Natural killer cell (primary cell): ENCODE data around the gene CDC14B. TPM values are rescaled to one million over a fixed set of nuclear protein-coding genes. Genes with fewer than 3 reads are reported as not detected.

Experiments
- ATAC-seq, 3 donors: fragments of 150-1000 bp in 2 of 3; fragments of 200-7000 bp in 1 of 3; cut with Tn5 transposase; 1 replicate in 1 of 3; 2 replicates in 2 of 3; pipeline ENCODE4 v1.10.0; 2021; ENCODE audit warnings: mild to moderate bottlenecking in 2 of 3, moderate library complexity in 2 of 3
- DNase-seq, 2 donors: peaks; one replicate each; pipeline versions ENCODE4 v3.0.0 to v3.0.0-alpha.2; 2013 to 2021; ENCODE audit warnings: mixed read lengths in 1 of 2
- H3K27ac ChIP-seq: one replicate; pipeline ENCODE4 v1.5.1; 2013; ENCODE audit warnings: mild to moderate bottlenecking, low read length
- H3K27me3 ChIP-seq: one replicate; pipeline ENCODE4 v1.6.1; 2013; ENCODE audit warnings: low read length; ENCODE audit not compliant: control insufficient read depth, insufficient read depth
- H3K36me3 ChIP-seq: one replicate; pipeline ENCODE4 v1.6.1; 2013; ENCODE audit warnings: low read length; ENCODE audit not compliant: control insufficient read depth, insufficient read depth
- H3K4me1 ChIP-seq: one replicate; pipeline ENCODE4 v1.6.1; 2013; ENCODE audit warnings: low read length; ENCODE audit not compliant: control insufficient read depth, insufficient read depth
- H3K4me3 ChIP-seq: one replicate; pipeline ENCODE4 v1.5.1; 2013; ENCODE audit warnings: low read length
- H3K9me3 ChIP-seq: one replicate; pipeline ENCODE4 v1.6.1; 2013; ENCODE audit warnings: low read length; ENCODE audit not compliant: control insufficient read depth, insufficient read depth
- H3K27ac Mint-ChIP-seq, 2 donors: one replicate each; pipeline ENCODE4 v1.8.0; 2022; ENCODE audit warnings: mild to moderate bottlenecking in 2 of 2, mixed read lengths in 2 of 2, moderate library complexity in 1 of 2
- H3K27me3 Mint-ChIP-seq, 2 donors: one replicate each; pipeline ENCODE4 v1.8.0; 2022; ENCODE audit warnings: low read depth in 2 of 2, mixed read lengths in 2 of 2
- H3K36me3 Mint-ChIP-seq: one replicate; pipeline ENCODE4 v1.8.0; 2022; ENCODE audit warnings: mixed read lengths
- H3K4me1 Mint-ChIP-seq, 2 donors: one replicate each; pipeline ENCODE4 v1.8.0; 2022; ENCODE audit warnings: mixed read lengths in 2 of 2
- H3K4me3 Mint-ChIP-seq: one replicate; pipeline ENCODE4 v1.8.0; 2022; ENCODE audit warnings: mild to moderate bottlenecking, moderate library complexity, mixed read lengths
- H3K9me3 Mint-ChIP-seq, 2 donors: one replicate each; pipeline ENCODE4 v1.8.0; 2022; ENCODE audit warnings: mixed read lengths in 2 of 2
- WGBS: methylation state at CpG from one replicate; pipeline ENCODE4 v1.1.7; 2013; ENCODE audit warnings: missing lambda C conversion rate; ENCODE audit not compliant: insufficient coverage; 5-methylcytosine and 5-hydroxymethylcytosine counted together
- intact Hi-C: fragments of 100-400 bp; cut with micrococcal nuclease; formaldehyde crosslinking; loops from one replicate; pipeline ENCODE4 v1.14.2; 2022
- total RNA-seq, 4 donors: library from RNA; stranded (reverse); fragments of 120-200 nt in 1 of 4; gene quantifications; one replicate each; pipeline versions ENCODE4 v1.2.3 to v1.2.4, GENCODE V29; 2013 to 2022
- TF ChIP-seq, protein P1 (sequence below): fragments of 200-600 bp; IDR thresholded peaks from one replicate; pipeline ENCODE4 v1.8.0; 2022; ENCODE audit warnings: antibody characterized with exemption

The CDC14B gene
- total RNA-seq, 3 donors from 2014 or later (not counting 1 experiment from before 2014, with no cell fraction given), result 2.3 to 4.7 (median 3.9) TPM

- intact Hi-C loops, result no loop called here
- TF ChIP-seq, protein P1, sequence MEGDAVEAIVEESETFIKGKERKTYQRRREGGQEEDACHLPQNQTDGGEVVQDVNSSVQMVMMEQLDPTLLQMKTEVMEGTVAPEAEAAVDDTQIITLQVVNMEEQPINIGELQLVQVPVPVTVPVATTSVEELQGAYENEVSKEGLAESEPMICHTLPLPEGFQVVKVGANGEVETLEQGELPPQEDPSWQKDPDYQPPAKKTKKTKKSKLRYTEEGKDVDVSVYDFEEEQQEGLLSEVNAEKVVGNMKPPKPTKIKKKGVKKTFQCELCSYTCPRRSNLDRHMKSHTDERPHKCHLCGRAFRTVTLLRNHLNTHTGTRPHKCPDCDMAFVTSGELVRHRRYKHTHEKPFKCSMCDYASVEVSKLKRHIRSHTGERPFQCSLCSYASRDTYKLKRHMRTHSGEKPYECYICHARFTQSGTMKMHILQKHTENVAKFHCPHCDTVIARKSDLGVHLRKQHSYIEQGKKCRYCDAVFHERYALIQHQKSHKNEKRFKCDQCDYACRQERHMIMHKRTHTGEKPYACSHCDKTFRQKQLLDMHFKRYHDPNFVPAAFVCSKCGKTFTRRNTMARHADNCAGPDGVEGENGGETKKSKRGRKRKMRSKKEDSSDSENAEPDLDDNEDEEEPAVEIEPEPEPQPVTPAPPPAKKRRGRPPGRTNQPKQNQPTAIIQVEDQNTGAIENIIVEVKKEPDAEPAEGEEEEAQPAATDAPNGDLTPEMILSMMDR, result no peak
- no peak overlapping the region for H3K4me3 ChIP-seq
- no peaks in the 10 kb centered on the region for H3K9me3 Mint-ChIP-seq
- H3K4me1 Mint-ChIP-seq, result no peaks in the 10 kb centered on the region
- ATAC-seq (no peak), DNase-seq (no peak)
- H3K4me1 ChIP-seq, result no peaks in the 10 kb centered on the region
- H3K36me3 Mint-ChIP-seq, result no peaks in the 10 kb centered on the region
- peaks cover 26% of the 10 kb centered on the region for H3K36me3 ChIP-seq
- H3K27me3 ChIP-seq, result no peaks in the 10 kb centered on the region
- no peak overlapping the region for H3K27ac Mint-ChIP-seq
- H3K27ac ChIP-seq, result no peak overlapping the region
- H3K9me3 ChIP-seq, result no peaks in the 10 kb centered on the region
- WGBS, result 67% methylated on average over 1 of the region's 3 CpGs
- no peaks in the 10 kb centered on the region for H3K27me3 Mint-ChIP-seq
- no peak overlapping the region for H3K4me3 Mint-ChIP-seq
These were observed 135.8 kb downstream of the CDC14B start for GRCh38 chr9:96483733-96484390.

DNA sequence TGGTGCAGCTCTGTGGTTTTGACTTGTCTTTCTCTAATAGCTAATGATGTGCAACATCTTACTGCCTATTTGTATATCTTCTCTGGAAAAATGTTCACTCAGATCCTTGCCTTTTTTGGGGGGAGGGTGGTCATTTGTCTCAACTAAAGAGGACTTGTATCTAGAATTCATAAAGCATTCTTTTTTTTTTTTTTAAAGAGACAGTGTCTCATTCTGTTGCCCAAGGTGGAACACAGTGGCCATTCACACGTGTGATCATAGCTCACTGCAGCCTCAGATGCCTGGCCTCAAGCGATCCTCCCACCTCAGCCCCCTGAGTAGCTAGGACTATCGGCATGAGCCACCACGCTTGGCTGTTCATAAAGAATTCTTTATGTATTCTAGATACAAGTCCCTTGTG lies 136.4 kb downstream of the CDC14B start:
- H3K4me3 Mint-ChIP-seq, result no peak overlapping the region
- Histone ChIP-seq H3K27me3 (no peaks in the 10 kb centered on the region), H3K4me1 (no peaks in the 10 kb centered on the region), H3K36me3 (peaks cover 19% of the 10 kb centered on the region), H3K4me3 (no peak overlapping the region), H3K27ac (no peak overlapping the region), H3K9me3 (no peaks in the 10 kb centered on the region)
- 69% methylated on average over 2 of the region's 4 CpGs for WGBS
- TF ChIP-seq, protein P1, result no peak
- H3K27ac Mint-ChIP-seq, result no peak overlapping the region
- DNase-seq (no peak), ATAC-seq (no peak)
- intact Hi-C loops, result no loop called here
- no peaks in the 10 kb centered on the region for H3K4me1 Mint-ChIP-seq
- no peaks in the 10 kb centered on the region for H3K9me3 Mint-ChIP-seq
- no peaks in the 10 kb centered on the region for H3K27me3 Mint-ChIP-seq
- no peaks in the 10 kb centered on the region for H3K36me3 Mint-ChIP-seq

DNA sequence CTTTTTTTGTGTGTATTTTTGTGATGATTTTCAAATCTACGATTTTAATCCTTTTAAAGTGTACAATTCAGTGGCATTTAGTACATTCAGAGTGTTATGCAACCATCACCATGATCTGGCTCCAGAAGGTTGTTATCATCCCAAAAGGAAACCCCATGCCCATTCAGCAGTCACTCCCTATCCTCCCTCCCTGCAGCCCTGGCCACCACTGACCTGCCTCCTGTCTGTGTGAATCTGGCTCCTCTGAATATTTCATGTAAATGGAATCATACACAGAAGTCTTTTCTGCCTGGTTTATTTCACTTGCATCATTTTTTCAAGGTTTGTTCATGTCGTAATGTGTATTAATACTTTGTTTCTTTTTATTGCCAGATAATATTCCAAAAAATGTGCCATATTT lies 137.2 kb downstream of the CDC14B start:
- H3K36me3 Mint-ChIP-seq, result no peaks in the 10 kb centered on the region
- H3K9me3 Mint-ChIP-seq, result no peaks in the 10 kb centered on the region
- intact Hi-C loops, result no loop called here
- WGBS, result 100% methylated on average over 1 of the region's 2 CpGs
- Histone ChIP-seq H3K9me3 (no peaks in the 10 kb centered on the region), H3K27ac (no peak overlapping the region), H3K36me3 (peaks cover 12% of the 10 kb centered on the region), H3K4me3 (no peak overlapping the region), H3K4me1 (no peaks in the 10 kb centered on the region), H3K27me3 (no peaks in the 10 kb centered on the region)
- H3K4me3 Mint-ChIP-seq, result no peak overlapping the region
- H3K27ac Mint-ChIP-seq, result no peak overlapping the region
- no peak for DNase-seq
- H3K27me3 Mint-ChIP-seq, result no peaks in the 10 kb centered on the region
- no peaks in the 10 kb centered on the region for H3K4me1 Mint-ChIP-seq
- ATAC-seq, result no peak
- TF ChIP-seq, protein P1, result no peak

DNA sequence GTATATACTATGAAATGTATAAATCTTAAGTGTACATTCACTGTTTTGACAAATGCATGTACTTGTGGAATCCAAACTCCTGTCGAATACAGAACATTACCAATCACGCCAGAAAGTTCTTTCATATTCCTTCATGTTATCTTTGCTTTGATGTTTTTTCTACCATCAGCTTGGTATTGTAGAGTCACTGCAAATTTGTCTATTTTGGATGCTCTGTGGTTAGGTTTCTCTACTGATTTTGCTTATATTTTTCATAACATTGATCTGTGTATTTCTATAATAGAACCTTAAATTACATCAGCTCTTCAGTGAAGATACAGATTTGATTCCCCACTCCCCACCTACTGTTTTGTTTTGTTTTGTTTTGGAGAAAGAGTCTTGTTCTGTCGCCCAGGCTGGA lies 138.9 kb downstream of the CDC14B start:
- Mint-ChIP-seq H3K36me3 (no peaks in the 10 kb centered on the region), H3K9me3 (no peaks in the 10 kb centered on the region), H3K27me3 (no peaks in the 10 kb centered on the region), H3K27ac (no peak overlapping the region), H3K4me1 (no peaks in the 10 kb centered on the region), H3K4me3 (no peak overlapping the region)
- H3K9me3 ChIP-seq, result no peaks in the 10 kb centered on the region
- intact Hi-C loops, result no loop called here
- 97% methylated on average over 3 of the region's 3 CpGs for WGBS
- DNase-seq (no peak), ATAC-seq (no peak)
- H3K4me3 ChIP-seq, result no peak overlapping the region
- H3K27me3 ChIP-seq, result no peaks in the 10 kb centered on the region
- H3K27ac ChIP-seq, result no peak overlapping the region
- H3K4me1 ChIP-seq, result no peaks in the 10 kb centered on the region
- peaks cover 8% of the 10 kb centered on the region for H3K36me3 ChIP-seq
- TF ChIP-seq, protein P1, result no peak
